GM19328 (cell line): Measurements from ENCODE around the gene OSGIN1.

ENCODE experiments used
- ATAC-seq: cut with Tn5 transposase; IDR thresholded peaks from one replicate; pipeline ENCODE4 v1.9.1; 2021; ENCODE audit warnings: mild to moderate bottlenecking, moderate library complexity; ENCODE audit not compliant: unreplicated experiment

OSGIN1 gene

DNA sequence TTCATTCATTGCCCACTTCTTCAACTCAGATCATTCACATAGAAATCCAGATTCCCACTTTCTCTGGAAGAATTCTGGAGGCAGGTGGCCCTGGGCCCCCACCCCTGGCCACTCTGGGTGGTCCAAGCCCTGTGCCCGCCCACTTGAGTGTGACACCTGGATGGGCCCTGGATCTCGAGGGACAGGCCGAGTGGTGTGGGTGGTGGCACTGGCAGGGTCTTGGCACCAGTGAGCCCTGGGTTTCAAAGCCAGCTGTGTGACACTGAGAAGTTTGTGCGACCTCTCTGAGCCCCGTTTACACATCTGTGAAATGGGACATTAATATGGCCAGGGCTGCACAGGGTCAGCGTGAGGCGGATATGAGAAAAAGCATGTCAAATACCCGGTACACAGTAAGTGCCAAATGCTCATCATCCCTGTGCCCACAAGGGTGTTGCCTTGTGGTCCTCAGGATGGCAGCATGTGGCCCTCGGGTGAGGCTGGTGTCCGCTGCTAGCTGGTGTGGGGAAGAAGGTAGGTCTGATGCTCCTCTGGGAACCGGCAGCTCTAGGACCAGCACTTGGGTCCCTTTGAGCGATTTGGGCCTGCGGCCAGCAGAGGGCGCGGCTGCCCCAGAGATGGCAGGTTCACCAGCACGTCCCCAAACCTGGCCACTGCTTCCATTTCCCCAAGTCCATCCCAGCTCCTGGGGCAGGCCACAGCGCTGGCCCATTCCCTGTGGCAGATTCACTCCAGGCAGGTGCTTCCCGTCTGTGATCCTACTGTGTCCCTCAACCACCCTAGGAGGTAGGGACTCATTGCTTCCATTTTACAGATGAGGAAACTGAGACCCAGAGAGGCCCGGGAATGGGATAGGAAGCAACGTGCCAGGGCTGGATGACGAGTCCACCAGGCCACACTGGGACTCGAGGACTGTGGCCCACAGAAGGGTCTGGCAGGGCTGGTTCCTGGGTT, 3.6 kb downstream of the OSGIN1 start:
- ATAC-seq, result no peak

DNA sequence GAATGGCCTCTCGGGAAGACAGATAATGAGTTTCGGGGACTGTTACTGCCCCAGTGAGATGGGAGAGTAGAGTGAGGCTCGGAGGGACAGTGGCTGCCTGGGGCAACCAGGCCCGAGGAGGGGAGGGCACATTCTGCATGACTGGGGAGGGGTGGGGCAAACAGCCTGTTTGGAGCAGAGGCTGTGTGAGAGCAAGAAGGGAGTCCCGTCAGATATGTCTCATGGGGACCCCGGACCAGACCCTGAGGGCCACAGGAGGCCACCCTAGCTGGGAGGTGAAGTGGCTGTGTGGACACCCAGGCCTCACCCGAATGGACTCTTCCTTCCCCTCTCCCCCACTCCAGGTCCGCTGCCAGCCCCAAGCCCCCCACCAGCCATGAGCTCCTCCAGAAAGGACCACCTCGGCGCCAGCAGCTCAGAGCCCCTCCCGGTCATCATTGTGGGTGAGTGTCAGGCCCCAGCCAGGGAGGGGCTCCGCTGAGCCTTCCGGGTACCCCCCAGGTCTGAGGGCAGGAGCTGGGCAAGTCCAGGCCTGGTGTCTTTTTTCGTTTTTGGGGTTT, 4.3 kb downstream of the OSGIN1 start:
- ATAC-seq, result no peak

DNA sequence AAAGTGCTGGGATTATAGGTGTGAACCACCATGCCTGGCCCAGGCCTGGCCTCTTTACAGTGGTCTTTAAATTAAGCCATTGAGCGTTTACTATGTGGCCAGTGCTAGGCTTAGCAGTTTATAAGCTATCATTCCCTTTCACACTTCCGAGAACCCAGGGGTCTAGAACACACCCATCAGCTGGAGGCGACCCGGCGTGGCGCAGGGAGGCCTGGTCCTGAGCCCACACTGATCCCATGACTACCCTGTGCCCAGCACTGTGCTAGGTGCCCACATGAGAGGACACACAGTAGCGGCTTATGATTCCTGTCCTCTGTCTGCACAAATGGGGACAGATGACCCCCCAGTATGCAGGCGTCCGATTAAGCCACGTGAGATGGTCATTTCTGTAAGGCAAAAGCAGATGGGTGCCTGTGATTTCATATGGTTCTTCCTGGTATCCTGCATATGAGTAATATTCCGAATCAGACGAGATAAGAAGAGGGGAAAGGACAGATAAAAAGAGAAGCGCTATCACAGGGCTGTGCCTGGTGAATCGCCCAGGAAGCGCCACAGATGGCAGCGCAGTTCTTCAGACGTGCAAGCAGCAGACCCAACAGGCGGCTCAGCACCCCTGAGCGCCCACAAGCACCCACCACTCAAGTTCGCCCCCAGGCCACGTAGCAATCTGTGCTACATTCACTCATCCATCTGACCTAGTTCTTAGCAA, 5.3 kb downstream of the OSGIN1 start:
- ATAC-seq, result no peak

DNA sequence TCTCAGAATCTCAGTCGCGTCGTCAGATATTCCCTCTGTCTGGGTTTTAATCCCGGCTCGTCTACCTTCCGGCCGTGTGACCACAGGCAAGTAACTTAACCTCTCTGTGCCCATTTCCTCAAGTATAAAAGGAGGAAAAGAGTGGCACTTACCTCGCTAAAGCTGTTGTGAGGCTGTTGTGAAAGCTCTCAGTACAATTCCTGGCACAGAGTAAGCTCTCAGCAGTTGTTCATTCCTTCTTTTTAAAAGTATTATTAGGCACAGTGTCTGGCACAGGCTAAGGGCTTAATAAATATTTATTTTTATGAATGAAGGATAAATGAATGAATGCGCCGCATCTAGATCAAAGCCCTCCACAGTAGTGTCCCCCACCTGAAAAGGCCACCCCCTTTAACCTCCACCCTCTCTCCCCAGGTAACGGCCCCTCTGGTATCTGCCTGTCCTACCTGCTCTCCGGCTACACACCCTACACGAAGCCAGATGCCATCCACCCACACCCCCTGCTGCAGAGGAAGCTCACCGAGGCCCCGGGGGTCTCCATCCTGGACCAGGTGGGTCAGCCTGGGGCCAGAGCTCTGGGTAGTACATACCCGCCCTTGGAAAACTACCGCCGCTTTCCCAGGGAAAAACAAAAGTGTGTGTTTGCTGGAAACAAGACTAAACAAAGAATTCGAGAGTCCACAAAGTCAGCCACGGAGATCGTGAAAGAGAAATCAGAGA, 6.0 kb downstream of the OSGIN1 start:
- ATAC-seq, result no peak

DNA sequence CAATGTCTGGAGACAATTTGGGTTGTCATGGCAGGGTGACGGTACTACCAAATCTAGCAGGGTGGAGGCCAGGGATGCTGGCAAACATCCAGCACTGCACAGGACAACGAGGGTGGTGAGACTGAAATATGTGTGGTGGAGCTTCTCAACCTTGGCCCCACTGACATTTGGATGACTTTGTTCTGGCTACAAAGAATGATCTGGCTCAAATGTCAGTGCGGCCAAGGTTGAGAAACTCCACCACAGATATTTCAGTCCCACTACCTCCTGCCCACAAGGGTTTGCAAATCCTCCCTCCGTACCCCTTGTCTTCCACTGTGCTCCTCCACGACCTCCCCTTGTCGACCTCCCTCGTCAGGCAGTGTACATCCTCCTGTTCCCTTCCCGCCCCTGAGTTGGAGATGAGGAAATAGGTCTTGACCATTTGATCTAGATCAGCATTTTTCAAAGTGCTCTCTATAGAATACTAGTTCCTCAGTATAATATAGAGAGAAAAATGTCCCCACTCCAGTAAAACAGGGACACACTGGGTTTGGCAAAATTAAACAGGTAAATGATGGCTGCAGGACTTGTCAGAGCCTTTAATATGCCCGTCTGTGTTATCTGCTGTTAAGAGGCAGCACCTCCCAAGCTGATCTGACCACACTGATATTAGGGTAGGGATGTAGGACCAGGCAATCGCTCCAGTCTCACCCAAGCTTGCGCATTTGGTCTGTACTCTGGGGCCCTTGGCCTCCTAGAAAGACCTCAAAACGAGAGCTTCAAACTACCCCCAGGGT, 6.8 kb downstream of the OSGIN1 start:
- no peak for ATAC-seq

DNA sequence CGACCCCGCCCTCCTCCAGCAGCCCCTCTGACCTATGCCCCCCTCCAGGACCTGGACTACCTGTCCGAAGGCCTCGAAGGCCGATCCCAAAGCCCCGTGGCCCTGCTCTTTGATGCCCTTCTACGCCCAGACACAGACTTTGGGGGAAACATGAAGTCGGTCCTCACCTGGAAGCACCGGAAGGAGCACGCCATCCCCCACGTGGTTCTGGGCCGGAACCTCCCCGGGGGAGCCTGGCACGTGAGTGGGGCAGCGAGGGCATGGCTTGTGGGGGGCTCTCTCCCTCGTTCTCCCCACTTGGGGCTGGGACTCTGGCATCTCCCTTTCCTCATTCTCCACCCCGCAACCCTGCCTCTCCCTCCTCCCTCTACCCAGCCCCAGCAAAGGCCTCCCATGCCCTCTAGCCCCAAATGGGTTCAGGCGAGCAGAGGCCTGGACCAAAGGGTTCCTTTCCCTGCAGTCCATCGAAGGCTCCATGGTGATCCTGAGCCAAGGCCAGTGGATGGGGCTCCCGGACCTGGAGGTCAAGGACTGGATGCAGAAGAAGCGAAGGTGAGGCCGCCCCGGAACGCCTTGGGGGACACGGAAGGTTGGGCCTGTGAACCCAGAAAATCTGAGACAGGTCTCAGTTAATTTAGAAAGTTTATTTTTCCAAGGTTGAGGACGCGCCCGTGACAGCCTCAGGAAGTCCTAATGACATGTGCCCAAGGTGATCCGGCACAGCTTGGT, 7.6 kb downstream of the OSGIN1 start:
- no peak for ATAC-seq

DNA sequence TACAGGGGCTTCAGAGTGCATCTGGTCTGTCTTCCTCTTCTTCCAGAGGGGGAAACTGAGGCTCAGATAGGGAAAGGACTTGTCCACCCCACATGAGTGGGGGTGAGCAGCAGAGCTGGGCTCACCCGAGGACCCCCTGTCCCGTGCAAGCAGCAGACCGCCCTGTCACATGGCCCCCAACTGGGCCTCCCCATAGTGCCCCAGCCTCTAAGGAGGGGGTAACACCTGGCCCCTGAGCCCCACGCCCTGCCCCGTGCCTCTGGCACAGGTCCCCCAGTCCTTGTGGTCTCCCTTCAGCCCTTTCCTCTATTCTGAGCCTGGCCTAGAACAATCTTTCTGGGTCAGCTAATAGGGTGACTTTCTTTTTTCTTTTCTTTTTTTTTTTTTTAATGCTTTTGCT, 8.6 kb downstream of the OSGIN1 start:
- ATAC-seq, result no peak

DNA sequence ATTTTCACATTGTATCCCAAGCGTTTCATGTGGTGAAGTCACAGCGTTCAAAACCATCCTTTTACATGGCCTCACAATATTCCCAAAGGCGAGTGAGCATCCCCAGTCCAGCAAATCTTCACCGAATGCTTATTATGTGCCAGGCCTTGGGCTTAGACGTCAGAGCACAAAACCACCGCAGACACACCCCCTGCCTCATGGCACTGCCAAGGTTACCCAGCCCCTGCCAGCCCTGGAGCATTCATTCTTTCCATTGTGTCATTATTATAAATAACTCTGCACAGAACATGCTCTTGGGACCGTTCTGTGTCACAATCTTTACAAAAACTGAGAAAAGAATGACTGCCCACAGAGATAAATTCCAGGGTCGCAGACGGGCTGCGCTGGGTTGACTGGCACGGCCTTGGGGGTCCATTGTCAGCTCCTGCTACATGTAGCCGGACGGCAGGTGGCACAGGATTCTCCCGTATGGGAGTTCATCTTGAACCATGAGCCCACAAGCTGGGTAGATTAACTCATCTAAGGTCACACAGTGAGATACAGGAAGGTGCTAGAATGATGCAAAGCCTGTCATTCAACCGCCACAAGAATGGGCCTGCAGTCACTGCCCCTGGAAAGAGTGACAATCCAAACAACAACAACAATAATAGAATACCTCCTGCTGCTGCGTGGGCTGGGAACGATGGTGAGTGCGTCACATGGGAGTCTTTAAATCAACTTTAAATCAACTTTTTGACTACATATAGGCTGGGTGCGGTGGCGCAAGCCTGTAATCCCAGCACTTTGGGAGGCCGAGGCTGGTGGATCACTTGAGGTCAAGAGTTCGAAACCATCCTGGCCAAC, 10.5 kb downstream of the OSGIN1 start:
- ATAC-seq, result no peak

DNA sequence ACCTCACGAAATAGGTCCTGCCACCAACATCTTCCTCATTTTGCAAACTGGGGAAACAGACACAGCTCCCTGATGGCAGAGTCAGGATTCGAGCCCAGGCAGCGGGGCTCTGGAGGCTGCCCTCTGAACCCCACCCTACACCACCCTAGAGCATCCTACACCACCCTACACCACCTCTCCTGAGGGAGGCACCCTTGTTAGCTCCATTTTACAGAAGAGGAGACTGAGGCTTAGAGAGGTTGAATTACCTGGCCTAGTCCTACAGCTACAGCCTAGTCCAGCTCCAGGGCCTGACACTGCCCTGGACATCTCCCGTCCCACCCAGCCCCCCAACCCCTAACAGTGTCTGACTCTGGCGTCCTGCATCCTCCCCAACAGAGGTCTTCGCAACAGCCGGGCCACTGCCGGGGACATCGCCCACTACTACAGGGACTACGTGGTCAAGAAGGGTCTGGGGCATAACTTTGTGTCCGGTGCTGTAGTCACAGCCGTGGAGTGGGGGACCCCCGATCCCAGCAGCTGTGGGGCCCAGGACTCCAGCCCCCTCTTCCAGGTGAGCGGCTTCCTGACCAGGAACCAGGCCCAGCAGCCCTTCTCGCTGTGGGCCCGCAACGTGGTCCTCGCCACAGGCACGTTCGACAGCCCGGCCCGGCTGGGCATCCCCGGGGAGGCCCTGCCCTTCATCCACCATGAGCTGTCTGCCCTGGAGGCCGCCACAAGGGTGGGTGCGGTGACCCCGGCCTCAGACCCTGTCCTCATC, 11.8 kb downstream of the OSGIN1 start:
- ATAC-seq, result no peak

DNA sequence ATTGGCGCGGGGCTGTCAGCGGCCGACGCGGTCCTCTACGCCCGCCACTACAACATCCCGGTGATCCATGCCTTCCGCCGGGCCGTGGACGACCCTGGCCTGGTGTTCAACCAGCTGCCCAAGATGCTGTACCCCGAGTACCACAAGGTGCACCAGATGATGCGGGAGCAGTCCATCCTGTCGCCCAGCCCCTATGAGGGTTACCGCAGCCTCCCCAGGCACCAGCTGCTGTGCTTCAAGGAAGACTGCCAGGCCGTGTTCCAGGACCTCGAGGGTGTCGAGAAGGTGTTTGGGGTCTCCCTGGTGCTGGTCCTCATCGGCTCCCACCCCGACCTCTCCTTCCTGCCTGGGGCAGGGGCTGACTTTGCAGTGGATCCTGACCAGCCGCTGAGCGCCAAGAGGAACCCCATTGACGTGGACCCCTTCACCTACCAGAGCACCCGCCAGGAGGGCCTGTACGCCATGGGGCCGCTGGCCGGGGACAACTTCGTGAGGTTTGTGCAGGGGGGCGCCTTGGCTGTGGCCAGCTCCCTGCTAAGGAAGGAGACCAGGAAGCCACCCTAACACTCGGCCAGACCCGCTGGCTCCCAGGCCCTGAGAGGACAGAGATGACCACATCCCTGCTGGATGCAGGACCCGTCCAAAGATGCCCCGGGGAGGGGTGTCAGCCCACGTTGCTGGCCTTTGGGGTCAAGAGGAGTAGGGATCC, 12.6 kb downstream of the OSGIN1 start:
- no peak for ATAC-seq

DNA sequence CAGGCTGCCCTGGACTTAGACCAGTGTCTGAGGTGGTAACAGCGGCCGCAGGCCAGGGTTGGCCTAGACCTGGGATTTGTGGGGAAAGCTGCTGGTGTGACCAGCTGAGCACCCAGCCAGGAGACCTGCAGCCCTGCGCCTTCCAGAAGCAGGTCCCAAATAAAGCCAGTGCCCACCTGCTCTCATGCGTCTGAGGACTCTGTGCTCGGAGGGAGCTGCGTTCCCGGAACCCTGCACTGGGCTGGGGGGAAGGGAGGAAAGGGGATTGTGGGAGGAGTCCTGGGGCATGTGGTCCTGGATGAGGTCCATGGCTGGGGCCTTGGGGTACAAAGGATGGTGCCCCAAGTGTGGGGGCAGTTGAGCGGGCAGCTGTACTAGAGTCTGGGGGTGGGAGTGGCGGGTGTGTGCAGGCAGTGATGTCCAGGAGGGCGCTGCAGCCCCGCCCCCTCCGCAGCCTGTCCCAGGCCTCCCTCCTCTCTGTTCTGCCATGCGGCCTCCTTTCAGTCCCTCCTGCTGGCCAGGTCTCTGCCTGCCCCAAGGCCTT, 13.2 kb downstream of the OSGIN1 start:
- no peak for ATAC-seq

DNA sequence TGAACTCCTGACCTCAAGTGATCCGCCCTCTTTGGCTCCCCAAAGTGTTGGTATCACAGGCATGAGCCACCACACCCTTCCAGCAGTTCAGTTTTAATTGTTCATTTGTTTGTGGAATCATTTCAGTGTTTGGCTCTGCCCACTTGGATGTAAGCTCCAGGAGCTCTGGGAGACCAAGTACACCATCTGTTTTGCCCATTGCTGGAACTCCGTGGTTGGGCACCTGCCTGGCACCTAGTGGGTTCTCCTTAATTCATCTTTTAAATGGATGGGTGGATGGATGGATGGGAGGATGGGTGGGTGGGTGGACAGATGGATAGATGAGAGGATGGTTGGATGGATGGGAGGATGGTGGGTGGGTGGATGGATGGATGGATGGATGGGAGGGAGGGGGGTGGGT, 14.1 kb downstream of the OSGIN1 start:
- no peak for ATAC-seq

DNA sequence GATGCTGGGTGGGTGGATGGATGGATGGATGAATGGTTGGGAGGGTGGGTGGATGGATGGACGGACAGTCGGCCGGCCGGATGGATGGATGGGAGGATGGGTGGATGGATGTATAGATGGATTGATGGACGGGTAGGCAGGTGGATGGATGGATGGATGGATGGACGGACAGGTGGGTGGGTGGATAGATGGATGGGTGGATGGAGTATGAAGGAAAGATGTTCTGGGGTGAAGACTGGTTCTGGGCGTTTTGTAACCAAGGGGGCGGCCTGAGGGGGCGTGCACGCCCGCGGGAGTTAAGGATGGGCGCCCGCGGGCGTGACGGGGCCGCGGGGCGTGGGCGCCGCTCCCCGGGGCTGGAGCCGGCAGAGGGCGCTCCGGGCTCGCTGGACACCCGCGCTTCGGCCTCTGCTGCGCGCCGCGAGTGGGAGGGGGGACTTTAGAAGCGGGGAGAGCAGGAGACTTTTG, 14.8 kb downstream of the OSGIN1 start, which contains the start of gene NECAB2:
Gene NECAB2, plus strand, starts transcription at position 407 of the 468 bp plus-strand sequence. CDS start 405 bp downstream, outside the sequence.
- ATAC-seq, result no peak

DNA sequence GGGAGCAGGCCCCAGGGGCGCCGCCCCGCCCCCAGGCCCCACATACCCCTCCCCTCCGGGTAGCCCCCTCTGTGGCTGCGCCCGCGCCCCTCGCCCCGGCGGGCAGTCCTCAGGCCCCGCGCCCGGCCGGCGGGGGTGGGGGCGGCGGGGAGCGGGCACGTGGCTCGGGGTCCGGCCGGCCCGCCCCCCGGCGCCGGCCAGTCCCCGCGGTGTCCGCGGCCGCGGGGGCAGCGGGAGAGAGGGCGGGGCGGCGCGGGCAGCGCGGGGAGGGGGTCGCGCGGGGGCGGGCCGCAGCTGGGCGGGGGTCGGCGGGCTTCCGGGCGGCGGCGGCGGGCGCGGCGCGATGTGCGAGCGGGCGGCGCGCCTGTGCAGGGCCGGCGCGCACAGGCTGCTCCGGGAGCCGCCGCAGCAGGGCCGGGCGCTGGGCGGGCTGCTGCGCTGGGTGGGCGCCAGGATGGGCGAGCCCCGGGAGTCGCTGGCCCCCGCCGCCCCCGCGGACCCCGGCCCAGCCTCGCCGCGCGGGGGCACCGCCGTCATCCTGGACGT, 15.3 kb downstream of the OSGIN1 start:
- no peak for ATAC-seq

DNA sequence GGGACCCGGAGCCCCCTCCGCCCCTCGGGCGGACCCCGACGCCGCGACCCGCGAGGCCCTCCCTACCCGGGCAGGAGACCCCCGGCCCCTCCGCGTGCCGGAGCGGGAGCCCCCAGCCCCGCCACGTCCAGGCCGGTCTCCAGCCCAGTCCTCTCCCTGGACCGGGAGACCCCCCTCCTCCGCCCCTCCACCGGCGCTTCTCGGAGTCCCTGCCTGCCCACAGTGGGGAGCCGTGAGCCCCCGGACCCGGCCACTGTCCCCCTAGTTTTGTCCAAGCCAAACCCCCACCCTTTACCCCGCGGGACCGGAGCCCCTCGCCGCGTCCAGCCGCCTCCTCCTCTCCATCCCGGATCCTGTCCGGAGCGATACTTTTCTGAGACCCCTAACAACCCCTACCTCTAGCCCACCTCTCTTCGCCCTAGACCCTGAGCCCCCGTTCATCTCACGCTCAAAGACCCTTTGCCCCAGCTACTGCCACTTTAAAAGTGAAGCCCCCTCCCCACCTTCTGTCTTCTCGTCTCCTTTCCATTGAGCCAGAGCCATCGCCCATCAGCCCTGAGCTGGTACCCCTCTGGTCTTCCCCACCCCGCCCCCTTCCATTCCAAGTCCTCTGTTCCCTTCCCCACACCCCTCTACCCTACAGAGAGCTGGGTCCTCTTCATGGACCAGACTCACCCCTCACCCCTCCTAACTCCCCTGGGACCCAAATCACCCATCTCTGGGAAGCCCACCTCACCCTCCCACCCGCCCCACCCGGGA, 16.0 kb downstream of the OSGIN1 start:
- no peak for ATAC-seq
